Fibroblast of pulmonary artery (primary cell): Measurements from ENCODE around the gene ZNF469.

ENCODE experiments used
- DNase-seq: peaks from one replicate; pipeline ENCODE4 v3.0.0-alpha.2; 2010; ENCODE audit warnings: low read depth
- H3K4me3 ChIP-seq: replicated peaks from 2 replicates; pipeline ENCODE4 v1.5.1; 2011; ENCODE audit warnings: low read depth, mild to moderate bottlenecking, control low read depth, low read length, moderate library complexity
- CTCF ChIP-seq: IDR thresholded peaks from 2 replicates; pipeline ENCODE4 v1.5.1; 2011; ENCODE audit warnings: mild to moderate bottlenecking, control low read depth, low read length, inconsistent platforms; ENCODE audit errors: missing control alignments

ZNF469 gene

DNA sequence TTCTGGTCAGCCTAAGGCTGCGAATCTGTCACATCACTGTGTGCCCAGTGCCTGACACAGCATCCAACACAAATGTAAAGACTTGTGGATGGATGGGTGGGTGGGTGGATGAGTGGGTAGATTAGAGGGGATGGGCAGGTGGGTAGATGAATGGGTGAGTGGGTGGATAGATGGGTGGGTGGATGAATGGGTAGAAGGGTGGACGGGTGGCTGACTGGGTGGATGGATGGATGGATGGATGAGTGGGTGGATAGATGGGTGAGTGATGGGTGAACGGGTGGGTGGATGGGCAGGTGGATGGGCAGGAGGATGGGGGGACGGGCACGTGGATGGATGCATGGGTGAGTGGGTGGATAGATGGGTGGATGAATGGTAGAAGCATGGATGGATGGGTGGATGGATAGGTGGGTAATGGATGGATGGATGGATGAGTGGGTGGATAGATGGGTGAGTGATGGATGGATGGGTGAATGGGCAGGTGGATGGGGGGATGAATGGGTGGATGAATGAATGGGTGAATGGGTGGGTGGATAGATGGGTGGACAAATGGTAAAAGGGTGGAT lies 39.2 kb downstream of the ZNF469 start:
- H3K4me3 ChIP-seq = no peak overlapping the region
- DNase-seq = no peak
- TF ChIP-seq CTCF = no peak

DNA sequence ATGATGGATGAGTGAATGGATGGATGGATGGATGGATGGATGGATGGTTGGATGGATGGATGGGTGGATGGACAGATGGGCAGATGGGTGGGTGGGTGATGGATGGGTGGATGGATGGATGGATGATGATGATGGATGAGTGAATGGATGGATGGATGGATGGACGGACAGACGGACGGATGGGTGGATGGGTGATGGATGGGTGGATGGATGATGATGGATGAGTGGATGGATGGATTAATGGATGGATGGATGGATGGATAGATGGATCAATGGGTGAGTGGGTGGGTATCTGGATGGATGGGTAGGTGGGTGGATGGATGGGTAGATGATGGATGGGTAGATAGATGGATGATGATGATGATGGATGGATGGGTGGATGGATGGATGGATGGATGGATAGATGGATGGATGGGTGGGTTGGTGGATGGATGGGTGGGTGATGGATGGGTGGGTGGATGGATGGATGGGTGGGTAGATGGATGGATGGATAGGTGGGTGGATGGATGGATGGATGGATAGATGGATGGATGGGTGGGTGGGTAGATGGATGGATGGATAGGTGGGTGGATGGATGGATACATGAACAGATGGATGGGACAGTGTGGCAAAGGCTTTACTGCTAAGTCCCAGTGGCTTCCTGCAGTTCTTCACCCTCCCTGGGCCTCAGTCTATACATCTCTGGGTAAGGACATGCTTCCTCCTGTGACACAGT lies 40.1 kb downstream of the ZNF469 start:
- no peak for DNase-seq
- no peak overlapping the region for H3K4me3 ChIP-seq
- no peak for TF ChIP-seq CTCF

DNA sequence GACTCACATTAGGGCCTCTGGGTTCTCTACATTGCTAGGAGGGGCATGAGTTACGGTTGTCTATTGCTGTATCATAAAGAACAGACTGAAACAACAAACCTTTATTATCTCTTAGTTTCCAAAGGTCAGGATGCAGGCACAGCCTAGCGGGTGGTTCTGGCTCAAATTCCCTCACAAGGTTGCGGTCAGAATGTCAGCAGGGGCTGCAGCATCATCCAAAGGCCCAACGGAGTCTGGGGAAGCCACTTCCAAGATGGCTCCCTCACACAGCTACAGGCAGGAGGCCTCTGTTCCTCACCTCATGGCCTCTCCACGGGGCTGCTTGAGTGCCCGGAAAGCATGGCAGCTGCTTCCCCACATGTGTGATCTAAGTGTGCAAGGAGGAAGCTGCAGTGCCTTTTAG lies 40.7 kb downstream of the ZNF469 start:
- H3K4me3 ChIP-seq = no peak overlapping the region
- TF ChIP-seq CTCF = no peak
- DNase-seq = no peak

DNA sequence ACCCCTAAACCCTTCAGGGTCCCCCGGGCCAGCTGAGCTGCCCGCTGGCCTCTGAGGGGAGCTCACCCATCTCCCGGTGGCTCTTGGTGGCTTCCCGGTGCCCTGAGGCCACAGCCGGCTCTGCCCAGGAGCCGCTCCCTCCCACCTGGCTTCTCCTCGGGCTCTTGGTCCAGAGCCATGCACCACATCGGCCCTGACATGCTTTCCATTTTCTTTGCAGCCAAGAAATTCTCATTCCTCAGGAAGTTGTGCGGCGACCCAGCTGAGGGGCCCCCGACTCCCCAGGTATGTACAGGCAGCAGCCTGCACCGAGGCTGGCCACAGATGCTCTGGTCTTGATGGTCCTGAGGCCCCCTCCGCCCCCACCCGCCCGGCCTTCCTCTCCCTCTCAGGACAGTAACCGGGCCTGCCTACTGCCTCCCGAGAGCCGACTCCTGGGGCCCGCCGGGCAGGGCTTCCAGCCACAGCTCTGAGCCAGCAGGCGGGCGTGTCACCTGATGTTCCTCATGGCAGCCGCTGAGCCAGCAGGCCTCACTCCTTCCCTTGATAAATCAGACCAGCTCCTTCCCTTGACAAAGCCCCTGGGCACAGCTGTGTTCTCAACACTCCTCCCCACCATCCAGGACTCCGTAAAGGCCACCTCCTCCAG lies 42.0 kb downstream of the ZNF469 start:
- no peak overlapping the region for H3K4me3 ChIP-seq
- no peak for DNase-seq
- TF ChIP-seq CTCF = no peak

DNA sequence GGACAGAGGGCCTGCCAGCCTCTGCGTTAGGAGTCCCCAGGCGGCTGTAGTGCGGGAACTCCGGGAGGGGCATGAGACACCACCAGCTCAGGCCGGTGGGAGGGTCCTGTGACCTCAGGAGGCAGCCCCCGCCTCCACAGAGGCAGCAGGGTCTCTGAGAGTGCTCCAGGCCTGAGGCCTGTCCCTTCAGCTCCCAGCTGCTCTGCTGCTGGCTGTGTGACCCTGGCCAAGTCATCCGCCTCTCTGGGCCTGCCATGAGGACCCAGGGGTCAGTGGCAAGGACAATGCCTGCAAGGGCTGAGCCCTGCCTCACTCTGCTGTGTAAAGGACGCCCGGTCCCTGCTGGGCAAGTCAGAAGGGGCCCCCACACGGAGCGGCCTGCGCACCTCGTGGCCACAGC lies 43.3 kb downstream of the ZNF469 start:
- H3K4me3 ChIP-seq = no peak overlapping the region
- TF ChIP-seq CTCF = no peak
- no peak for DNase-seq

DNA sequence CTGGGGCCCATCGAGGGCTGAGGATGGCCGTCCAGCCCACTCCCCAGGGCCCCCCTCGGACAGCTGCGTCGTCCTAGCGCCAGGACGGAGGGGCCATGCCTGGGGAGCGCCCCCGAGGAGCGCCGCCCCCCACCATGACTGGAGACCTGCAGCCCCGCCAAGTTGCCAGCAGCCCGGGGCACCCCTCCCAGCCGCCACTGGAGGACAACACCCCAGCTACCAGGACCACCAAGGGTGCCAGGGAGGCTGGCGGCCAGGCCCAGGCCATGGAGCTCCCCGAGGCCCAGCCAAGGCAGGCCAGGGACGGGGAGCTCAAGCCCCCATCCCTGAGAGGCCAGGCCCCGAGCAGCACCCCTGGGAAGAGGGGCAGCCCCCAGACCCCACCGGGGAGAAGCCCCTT lies 44.6 kb downstream of the ZNF469 start:
- DNase-seq = no peak
- TF ChIP-seq CTCF = no peak
- H3K4me3 ChIP-seq = no peak overlapping the region
